NCI-H2171 treated with DMSO at 0.1 percent for 48 hours (cell line): ENCODE results near the gene OR2A1.
"Not testable (repeated sequence)": the region's sequence is repeated elsewhere in the genome, so short reads cannot be mapped to it uniquely, and the experiment has no call there.

ENCODE experiments used
- DNase-seq: peaks from one replicate; lab custom pipeline; 2025; lab: John Stamatoyannopoulos, UW

Gene OR2A1

GRCh38 chr7:144311872-144312469 is at the start of gene OR2A1:
Gene OR2A1, plus strand, starts transcription at chr7:144312419. Its CDS starts 5,706 bp downstream, at chr7:144318125.
- not testable (repeated sequence) for DNase-seq

- DNase-seq: not testable (repeated sequence)
These were observed 47.5 kb upstream of the OR2A1 start, which contains the start of gene OR2A7 for GRCh38 chr7:144264692-144265091. Gene OR2A7, minus strand, starts transcription at chr7:144264792. Its CDS starts 5,164 bp downstream, at chr7:144259628.

GRCh38 chr7:144269188-144269587 is 43.0 kb upstream of the OR2A1 start, which contains the start of gene CTAGE8:
Gene CTAGE8, minus strand, starts transcription at chr7:144269288. Its CDS starts 38 bp downstream, at chr7:144269250.
- not testable (repeated sequence) for DNase-seq

GRCh38 chr7:144275281-144275680 is 36.9 kb upstream of the OR2A1 start:
- not testable (repeated sequence) for DNase-seq

GRCh38 chr7:144280010-144280409 is 32.2 kb upstream of the OR2A1 start:
- not testable (repeated sequence) for DNase-seq

- not testable (repeated sequence) for DNase-seq
These were observed 30.2 kb upstream of the OR2A1 start for GRCh38 chr7:144281981-144282380.

- not testable (repeated sequence) for DNase-seq
These were observed 29.7 kb upstream of the OR2A1 start for GRCh38 chr7:144282490-144282889.

GRCh38 chr7:144283716-144284115 is 28.5 kb upstream of the OR2A1 start:
- not testable (repeated sequence) for DNase-seq

- DNase-seq: not testable (repeated sequence)
These were observed 24.9 kb upstream of the OR2A1 start for GRCh38 chr7:144287171-144287784.

GRCh38 chr7:144291607-144292006 is 20.6 kb upstream of the OR2A1 start:
- DNase-seq: not testable (repeated sequence)

GRCh38 chr7:144292384-144293161 is 19.6 kb upstream of the OR2A1 start:
- DNase-seq: not testable (repeated sequence)

- DNase-seq: not testable (repeated sequence)
These were observed 18.3 kb upstream of the OR2A1 start for GRCh38 chr7:144293794-144294499.

GRCh38 chr7:144302578-144303303 is 9.5 kb upstream of the OR2A1 start:
- DNase-seq: not testable (repeated sequence)

GRCh38 chr7:144303607-144304006 is 8.6 kb upstream of the OR2A1 start:
- DNase-seq: not testable (repeated sequence)

GRCh38 chr7:144305156-144305555 is 7.1 kb upstream of the OR2A1 start:
- not testable (repeated sequence) for DNase-seq

- DNase-seq: not testable (repeated sequence)
These were observed 2.5 kb upstream of the OR2A1 start for GRCh38 chr7:144309702-144310101.

- not testable (repeated sequence) for DNase-seq
These were observed 1.0 kb upstream of the OR2A1 start for GRCh38 chr7:144311218-144311617.

GRCh38 chr7:144317537-144317936 is 5.3 kb downstream of the OR2A1 start:
- not testable (repeated sequence) for DNase-seq

GRCh38 chr7:144319547-144319946 is 7.3 kb downstream of the OR2A1 start:
- DNase-seq: not testable (repeated sequence)

GRCh38 chr7:144321677-144322206 is 9.5 kb downstream of the OR2A1 start:
- not testable (repeated sequence) for DNase-seq

- DNase-seq: not testable (repeated sequence)
These were observed 11.1 kb downstream of the OR2A1 start for GRCh38 chr7:144323359-144323758.
